ENCODE data around the gene FRY. TPM values are rescaled to one million over a fixed set of nuclear protein-coding genes. Genes with fewer than 3 reads are reported as not detected.

FRY gene
- total RNA-seq, 1 donor from 2014 or later = 83.6 TPM

- TF ChIP-seq CTCF (IDR thresholded peaks at IDR 0.05; ENCODE audit: partially characterized antibody, unreplicated experiment) = no peak
- Mint-ChIP-seq H3K4me3 (ENCODE audit: unreplicated experiment) (no peak overlapping the region), H3K4me1 (ENCODE audit: low read depth, unreplicated experiment) (no peaks in the 10 kb centered on the region), H3K36me3 (ENCODE audit: unreplicated experiment) (no peaks in the 10 kb centered on the region), H3K27ac (ENCODE audit: unreplicated experiment) (no peak overlapping the region), H3K27me3 (ENCODE audit: unreplicated experiment) (no peaks in the 10 kb centered on the region), H3K9me3 (ENCODE audit: unreplicated experiment) (no peaks in the 10 kb centered on the region)
- no peak for DNase-seq
Observed at GRCh38 chr13:32212421-32212820, 180.8 kb downstream of the FRY start.

- TF ChIP-seq CTCF (IDR thresholded peaks at IDR 0.05; ENCODE audit: partially characterized antibody, unreplicated experiment) = no peak
- Mint-ChIP-seq H3K27me3 (ENCODE audit: unreplicated experiment) (no peaks in the 10 kb centered on the region), H3K27ac (ENCODE audit: unreplicated experiment) (no peak overlapping the region), H3K4me1 (ENCODE audit: low read depth, unreplicated experiment) (no peaks in the 10 kb centered on the region), H3K4me3 (ENCODE audit: unreplicated experiment) (no peak overlapping the region), H3K36me3 (ENCODE audit: unreplicated experiment) (no peaks in the 10 kb centered on the region), H3K9me3 (ENCODE audit: unreplicated experiment) (no peaks in the 10 kb centered on the region)
- no peak for DNase-seq
Observed at GRCh38 chr13:32213626-32214025, 182.1 kb downstream of the FRY start.

- no peak overlapping the region for H3K27ac Mint-ChIP-seq (ENCODE audit: unreplicated experiment)
- H3K27me3 Mint-ChIP-seq (ENCODE audit: unreplicated experiment) = no peaks in the 10 kb centered on the region
- H3K36me3 Mint-ChIP-seq (ENCODE audit: unreplicated experiment) = no peaks in the 10 kb centered on the region
- DNase-seq = no peak
- TF ChIP-seq CTCF (IDR thresholded peaks at IDR 0.05; ENCODE audit: partially characterized antibody, unreplicated experiment) = no peak
- H3K9me3 Mint-ChIP-seq (ENCODE audit: unreplicated experiment) = no peaks in the 10 kb centered on the region
- H3K4me1 Mint-ChIP-seq (ENCODE audit: low read depth, unreplicated experiment) = no peaks in the 10 kb centered on the region
- H3K4me3 Mint-ChIP-seq (ENCODE audit: unreplicated experiment) = no peak overlapping the region
Observed at GRCh38 chr13:32214071-32214470, 182.5 kb downstream of the FRY start.

GRCh38 chr13:32216281-32216680, 184.7 kb downstream of the FRY start:
- H3K27ac Mint-ChIP-seq (ENCODE audit: unreplicated experiment) = no peak overlapping the region
- no peak for TF ChIP-seq CTCF (IDR thresholded peaks at IDR 0.05; ENCODE audit: partially characterized antibody, unreplicated experiment)
- DNase-seq = no peak
- H3K4me3 Mint-ChIP-seq (ENCODE audit: unreplicated experiment) = no peak overlapping the region
- H3K9me3 Mint-ChIP-seq (ENCODE audit: unreplicated experiment) = no peaks in the 10 kb centered on the region
- H3K4me1 Mint-ChIP-seq (ENCODE audit: low read depth, unreplicated experiment) = no peaks in the 10 kb centered on the region
- no peaks in the 10 kb centered on the region for H3K27me3 Mint-ChIP-seq (ENCODE audit: unreplicated experiment)
- H3K36me3 Mint-ChIP-seq (ENCODE audit: unreplicated experiment) = no peaks in the 10 kb centered on the region

GRCh38 chr13:32222046-32222676, 190.6 kb downstream of the FRY start:
- H3K4me3 Mint-ChIP-seq (ENCODE audit: unreplicated experiment) = no peak overlapping the region
- peaks cover 5% of the 10 kb centered on the region for H3K9me3 Mint-ChIP-seq (ENCODE audit: unreplicated experiment)
- no peaks in the 10 kb centered on the region for H3K27me3 Mint-ChIP-seq (ENCODE audit: unreplicated experiment)
- peaks cover 7% of the 10 kb centered on the region for H3K36me3 Mint-ChIP-seq (ENCODE audit: unreplicated experiment)
- TF ChIP-seq CTCF (IDR thresholded peaks at IDR 0.05; ENCODE audit: partially characterized antibody, unreplicated experiment) = no peak
- no peaks in the 10 kb centered on the region for H3K4me1 Mint-ChIP-seq (ENCODE audit: low read depth, unreplicated experiment)
- no peak overlapping the region for H3K27ac Mint-ChIP-seq (ENCODE audit: unreplicated experiment)
- DNase-seq = no peak
